GM19452 (cell line): ENCODE data around the gene PREP.

Experiments used
- ATAC-seq: cut with Tn5 transposase; IDR thresholded peaks from one replicate; pipeline ENCODE4 v1.9.1; 2021; ENCODE audit not compliant: unreplicated experiment

PREP gene

DNA sequence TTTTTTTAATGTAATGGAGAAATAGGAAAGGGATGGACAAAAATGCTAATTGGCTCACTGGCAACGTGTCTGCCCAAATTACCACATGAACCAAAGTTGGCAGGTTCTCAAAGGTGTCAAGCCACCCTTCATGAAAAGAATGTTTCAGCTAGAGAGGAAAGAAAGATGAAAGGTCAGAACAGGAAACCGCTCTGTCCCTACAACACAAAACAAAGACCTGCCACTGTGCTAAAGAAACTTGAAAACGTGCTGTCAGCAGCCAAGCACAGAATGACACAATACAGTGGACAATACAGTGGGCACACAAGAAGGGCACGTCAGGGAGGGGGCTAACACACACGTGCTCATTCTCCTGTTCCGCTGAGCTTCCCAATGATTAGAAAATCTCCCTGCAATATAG is 4.9 kb downstream of the PREP start:
- no peak for ATAC-seq

DNA sequence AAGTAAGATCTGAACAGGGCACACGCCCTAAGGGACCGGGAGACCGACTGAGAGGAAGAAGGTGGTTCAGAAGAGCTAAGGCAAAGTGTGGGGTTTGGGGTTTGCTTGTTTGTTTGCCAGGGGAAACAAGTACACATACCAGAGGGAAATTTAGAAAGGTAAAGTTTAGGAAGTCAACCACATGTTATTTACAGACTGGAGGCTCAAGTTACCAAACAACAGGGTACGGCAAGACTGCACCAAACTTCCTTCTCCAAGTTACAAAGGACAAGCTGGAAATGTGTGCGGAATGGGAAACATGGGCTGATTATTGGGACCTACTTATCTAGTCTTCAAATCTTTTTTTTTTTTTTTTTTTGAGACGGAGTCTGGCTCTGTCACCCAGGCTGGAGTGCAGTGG is 11.2 kb downstream of the PREP start:
- no peak for ATAC-seq

DNA sequence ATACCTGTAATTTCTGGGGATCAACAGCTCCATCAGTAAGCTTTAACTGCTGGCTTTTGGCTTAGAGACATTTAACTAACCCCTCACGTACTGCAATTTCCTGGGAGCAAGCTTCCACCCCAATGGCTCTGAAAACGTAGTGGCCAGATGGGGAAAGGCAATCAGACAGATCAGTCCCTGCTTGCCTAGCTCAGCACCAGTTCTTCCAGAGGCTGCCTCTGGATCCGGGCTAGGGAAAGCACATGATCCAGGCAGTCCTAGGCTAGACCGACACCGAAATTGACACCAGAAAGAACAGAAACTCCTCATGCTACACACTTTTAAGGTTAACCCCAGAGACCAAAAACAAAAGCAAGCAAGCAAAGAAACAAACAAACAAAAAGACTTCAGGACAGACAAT is 13.3 kb downstream of the PREP start:
- no peak for ATAC-seq

DNA sequence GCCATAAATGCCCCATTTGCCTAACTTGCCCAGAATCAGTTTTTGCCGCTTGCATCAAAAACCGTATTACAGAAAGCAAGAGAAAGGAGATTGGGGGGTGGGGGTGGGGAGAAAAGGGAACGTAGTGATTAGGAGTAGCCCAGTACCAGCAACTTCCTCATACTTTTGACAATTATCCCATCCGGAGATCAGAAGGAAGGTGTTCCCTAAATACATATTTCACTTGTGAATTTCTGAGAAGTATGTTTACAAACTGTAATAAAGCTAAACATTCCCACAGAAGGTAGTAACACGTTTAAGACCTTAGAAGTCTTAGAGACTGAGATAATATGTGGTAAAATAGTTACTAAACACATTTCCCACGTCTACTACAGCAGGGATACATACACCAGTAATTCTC is 14.5 kb downstream of the PREP start:
- no peak for ATAC-seq

DNA sequence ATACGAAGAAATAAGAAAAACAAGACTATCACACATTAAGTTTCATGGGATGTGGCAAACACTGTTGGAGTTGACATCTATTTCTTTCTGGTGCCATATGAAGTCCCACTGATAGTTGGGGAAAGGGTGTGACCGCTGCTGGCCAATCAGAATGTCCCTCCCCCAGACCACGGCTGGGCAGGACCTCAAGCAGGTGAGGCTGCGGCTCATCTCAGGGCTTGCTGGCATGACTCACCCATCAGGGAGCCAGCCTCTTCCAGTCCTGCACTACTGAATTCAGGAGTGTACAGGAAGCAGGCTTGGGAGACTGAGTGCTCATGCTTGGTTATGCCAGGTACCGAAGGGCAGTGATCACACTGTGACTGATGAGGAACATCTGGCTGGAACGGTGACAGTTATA is 18.9 kb downstream of the PREP start:
- no peak for ATAC-seq

DNA sequence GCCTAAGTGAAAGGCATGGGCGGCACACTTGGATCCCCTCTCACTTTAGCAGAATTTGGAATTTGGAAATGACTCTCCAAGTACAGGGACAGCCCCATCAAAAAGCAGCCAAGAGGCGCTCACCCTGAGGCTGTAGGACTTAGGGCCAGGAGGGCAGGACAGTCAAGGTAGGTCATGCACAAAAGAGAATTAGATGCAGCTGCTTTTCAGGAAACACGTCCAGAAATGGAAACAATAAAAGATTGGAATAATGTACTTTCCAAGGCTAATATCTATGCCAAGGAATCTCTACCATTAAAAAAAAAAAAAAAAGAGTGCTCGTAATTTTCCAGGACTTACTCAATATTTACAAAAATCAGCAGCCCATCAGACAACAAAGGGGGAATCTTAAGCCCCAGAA is 19.9 kb downstream of the PREP start:
- no peak for ATAC-seq

DNA sequence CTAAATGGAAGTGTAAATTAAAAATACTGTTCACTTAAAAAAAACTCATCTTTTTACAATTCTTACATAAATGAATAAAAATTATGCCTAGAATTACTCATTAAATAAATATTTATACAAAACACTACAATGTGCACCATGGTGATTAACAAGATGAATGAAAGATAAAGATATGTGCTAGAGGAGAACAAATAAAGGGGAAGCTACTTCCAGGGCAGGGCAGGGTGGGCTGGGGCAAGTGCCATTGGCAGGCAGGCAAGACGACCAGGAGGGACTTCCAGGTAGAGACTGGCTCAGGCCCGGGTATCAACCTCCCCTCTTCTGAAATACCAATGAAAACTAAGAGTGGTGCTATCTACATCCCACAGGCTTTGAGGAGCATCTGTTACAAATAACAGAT is 20.4 kb downstream of the PREP start:
- no peak for ATAC-seq

DNA sequence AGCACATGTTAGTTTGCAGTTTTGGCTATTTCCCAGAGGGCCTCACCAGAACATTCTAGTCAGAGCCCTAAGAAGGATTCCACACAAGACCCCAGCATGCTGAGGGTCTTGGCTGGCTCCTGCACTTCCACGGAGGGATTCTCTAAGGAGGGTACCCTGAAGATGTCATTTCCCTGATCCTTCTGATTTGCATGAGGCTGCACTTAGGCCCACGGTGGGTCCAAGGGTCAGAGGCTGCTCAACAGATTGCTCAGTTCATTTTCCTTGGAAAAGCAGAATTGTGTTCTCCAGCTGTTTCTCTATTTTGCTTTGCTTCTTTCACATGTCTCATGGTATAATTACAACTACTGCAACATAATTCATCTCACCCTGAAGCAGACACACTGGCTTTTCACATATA is 22.2 kb downstream of the PREP start:
- no peak for ATAC-seq

DNA sequence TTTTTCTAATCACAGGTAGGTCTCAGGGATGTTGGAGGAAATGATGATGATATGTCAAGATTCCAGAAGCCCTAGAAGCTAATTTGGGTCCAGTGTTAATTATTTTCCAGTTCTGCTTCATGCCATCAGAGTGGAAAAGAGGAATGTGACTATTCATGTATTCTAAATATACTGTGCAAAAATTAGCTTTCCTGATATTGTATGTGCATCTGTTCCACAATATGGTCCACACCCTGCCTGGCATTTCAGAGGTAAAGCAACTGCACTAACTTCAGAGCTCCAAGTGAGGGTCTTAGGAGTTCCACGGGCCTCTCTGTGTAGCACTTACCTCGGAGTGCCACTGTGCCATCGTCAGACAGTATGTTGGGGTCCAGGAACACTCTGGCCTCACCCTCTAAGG is 27.1 kb downstream of the PREP start:
- ATAC-seq: no peak

DNA sequence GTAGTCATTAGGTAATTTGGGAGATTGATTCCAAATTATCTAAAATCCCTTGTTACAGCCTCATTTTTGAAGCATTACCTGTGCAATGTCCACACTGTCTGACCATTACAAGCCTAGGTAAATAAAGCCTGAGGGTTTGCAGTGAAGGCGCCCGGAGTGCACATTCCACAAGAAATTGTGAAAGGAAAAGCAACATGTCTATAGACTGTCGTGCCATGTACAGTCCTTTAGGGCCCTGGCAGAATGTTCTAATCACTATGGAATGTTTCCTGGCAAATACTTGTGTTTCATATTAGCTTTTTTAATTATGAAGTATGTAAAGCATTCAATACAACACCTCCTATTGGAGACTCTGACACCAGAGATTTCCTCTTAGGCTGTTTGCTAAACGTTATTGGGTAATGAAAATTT is 28.9 kb downstream of the PREP start:
- ATAC-seq: no peak

DNA sequence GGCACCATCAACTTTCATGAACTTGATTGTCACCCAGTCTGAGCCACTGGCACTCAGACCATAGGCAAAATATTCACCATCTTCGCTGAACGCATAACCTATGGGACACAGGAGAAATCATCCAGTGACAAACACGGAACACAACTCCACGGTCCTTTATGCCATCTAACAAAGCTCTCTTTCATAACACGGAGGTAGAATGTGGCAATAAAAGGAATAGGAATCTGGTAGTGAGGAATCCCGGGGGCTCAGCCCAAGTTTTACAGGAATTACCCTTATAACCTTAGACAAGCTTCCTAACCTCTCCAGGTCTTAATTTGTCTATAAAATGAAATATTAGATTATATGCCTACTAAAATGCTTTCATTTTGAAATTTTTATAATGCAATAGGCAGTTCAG is 29.4 kb downstream of the PREP start:
- ATAC-seq: no peak

DNA sequence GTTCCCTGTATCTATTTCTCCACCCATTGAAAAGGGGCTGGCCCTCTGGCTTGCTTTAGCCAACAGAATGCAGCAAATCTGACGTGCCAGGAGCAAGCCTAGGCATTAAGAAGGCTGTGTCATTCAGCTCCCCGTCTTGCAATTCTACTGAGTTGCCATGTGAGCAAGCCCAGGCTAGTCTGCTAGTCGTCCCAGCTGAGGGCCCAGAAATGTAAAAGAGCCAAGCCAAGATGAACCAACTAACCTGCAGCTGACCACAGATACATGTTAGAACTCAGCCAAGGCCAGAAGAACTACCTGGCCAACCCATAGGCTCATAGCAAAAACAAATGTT is 30.1 kb downstream of the PREP start:
- no peak for ATAC-seq

DNA sequence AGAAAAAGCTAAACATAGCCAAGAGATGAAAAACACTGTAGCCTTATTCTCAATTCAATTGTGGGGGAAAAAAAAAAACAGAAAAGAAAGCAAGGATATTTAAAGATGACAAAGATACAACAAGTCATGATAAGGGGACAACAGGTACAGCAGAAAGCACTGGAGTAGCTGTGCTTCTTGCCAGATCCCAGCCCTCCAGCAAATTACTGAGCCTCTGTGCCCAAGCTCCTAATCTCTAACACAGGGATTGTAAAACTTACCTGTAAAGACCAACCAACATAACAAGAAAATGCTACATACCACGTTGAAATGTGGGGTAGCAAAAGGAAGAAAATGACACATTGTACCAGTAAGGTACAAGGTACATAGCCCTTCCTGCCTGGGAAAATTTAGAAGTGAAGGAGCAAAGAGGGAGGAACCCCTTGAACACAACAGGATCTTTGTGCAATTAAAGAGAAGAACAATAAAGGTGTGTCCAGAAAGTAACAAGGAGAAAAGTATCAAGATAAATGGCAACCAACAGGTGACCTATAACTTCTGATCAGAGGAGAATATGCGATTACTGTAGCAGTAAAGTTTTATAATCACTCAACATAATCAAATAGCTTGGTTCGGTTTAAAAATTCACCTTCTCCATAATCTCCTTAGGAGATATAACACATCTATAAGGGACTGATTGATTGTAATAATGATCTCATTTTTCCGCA is 30.6 kb downstream of the PREP start:
- no peak for ATAC-seq

DNA sequence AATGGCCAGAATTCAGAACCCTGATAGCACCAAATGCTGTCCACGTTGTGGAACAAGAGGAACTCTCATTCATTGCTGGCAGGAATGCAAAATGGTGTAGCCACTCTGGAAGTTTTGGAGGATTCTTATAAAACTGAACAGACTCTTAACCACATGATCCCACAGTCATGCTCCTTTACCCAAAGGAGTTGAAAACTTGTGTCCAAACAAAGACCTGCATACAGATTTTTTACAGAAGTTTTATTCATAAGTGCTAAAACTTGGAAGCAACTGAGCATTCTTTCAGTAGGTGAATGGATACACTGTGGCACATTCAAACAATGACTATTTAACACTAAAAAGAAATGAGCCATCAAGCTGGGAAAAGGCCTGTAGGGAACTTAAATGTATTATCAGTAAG is 32.5 kb downstream of the PREP start:
- ATAC-seq: no peak

DNA sequence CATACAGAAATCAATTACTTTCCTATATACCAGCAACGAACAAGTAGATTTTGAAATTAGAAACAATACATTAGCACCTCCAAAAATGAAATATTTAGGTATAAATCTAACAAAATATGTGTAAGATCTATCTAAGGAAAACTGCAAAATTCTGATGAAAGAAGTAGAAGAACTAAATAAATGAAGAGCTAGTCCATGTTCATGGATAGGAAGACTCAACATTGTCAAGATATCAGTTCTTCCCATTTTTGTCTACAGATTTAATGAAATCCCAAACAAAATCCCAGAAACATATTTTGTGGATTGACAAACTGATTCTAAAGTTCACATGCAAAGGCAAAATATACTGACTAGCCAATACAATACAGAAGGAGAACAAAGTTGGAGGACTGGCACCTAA is 33.7 kb downstream of the PREP start:
- ATAC-seq: no peak

DNA sequence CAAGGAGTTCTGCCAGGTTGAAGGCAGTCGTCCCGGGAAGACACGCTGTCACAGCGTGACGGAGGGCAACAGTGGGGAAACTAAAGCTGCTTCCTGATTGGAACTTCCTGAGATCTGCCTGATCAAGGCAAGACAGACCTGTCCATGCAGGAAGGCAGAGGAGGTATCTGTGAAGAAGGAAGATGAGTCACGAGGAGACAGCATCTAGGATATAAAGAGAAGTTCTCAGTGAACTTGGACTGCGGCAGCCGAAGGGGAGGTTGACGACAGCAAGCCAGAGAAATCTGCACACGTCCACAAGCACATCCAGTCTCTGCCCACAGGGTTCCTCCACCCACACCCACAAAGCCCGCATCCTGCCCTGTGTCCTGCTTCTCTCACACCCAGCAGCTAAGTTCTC is 38.6 kb downstream of the PREP start:
- ATAC-seq: no peak

DNA sequence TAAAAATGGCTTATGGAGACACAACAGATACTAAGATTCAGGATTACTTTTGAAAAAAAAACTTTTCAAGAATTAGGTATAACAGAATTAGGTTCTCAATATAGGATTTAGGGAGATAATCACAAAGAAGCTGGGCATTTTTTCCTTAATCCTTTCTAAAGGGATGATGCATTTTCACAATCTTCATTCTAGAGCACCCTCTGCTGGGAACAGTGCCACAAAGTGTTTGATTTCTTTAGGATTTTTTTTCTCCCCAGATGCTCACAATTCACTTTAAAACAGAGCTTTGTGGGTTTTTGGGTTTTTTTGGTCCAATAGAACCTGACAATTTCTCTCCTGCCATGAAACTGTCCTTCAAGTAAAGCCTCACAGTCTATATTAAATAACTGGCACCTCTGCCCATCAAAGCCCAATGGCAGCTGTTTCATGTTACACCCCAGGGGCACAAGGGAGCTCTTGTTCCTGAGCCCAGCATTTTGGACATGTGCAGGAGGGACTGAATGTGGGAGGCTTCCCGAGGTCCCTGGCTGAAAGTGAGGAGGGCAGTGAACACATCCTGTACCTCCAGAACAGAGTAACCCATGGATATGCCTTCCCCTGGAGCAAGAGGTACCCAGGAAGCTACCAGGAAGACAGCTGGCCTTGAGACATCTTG is 39.7 kb downstream of the PREP start:
- ATAC-seq: no peak

DNA sequence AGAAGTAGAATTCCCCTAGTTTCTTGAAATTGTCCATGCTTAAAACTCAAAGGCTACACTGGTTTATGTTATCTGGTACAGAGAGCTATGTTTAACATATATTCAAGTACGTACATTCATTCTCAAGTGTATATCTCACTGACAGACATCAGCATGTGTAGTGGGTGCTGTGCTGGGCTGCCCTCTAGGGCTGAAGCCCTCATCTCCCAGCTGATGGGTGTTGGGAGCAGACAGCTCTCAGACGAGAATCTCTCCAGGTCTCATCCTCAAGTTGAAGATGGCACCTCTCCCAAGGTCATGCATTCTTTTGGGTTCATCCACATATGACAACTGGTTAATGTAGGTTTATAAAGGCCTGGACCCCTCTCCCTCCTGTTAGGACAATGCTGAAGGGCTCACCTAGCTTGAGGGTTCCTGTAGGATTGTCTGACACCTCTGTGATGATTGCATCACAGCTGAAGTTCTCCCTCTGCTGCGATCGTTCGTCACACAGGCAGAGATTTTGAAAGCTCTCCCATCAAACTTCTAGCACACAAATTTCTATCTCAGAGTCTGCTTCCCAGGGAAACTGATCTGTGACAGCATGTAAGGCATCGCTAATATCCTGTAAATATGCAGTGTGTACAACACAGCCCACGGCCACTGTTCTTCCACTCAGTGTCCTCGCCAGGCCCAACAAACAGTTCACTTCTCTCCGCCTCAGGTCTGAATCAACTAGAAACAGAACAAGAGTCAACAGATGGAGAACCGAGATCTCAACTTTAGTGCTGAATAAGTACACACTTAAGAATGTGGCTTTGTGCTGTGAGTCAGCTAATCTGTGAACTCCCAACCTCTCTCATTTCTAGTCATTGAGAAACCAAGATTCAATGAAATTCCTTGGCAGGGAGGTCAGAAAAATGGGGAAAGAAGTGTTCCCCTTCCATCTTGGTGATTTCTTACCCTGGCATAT is 43.2 kb downstream of the PREP start:
- ATAC-seq: no peak

DNA sequence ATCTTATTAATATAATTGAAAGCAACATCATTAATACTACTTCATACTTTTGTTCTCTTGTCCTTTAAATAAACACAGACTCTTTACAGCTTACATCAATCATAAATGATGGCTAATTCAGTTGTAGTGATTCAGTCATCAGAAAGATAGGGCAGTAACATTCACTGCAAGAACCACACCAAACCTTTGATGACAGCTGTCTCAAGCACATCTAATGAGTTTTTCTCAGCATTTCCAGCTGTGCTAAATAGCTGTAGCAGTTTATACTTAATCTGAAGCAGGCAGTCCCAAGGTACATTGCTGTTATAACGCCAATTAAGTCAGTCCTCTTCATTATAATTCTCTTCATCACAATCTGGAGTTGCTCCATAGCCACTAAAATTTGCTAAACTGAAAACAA is 45.7 kb downstream of the PREP start:
- ATAC-seq: no peak

DNA sequence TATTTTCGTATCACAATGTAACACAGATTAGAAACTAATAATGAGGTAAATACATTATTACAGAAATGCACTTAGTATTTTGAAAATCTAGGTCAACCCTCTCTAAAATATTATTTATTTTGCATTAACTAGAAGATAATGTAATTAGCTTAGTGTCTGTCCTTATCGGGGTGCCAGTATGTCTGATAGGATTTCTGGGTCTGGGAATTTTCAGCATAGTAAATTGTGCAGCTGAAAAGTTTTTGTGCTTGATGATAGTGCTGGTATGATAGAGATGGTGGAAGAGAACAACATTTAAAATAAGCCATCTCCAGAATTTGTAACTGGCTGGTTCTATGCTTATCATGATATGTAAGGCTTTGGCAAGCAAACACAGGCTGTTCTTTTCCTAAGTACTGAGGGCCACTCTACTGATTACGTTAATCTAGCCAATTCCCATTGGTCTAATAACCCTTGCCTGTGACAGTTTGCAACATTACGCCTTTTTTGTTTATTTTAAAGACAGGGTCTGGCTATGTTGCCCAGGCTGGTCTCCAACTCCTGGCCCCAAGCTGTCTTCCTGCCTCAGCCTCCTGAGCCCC is 50.8 kb downstream of the PREP start:
- no peak for ATAC-seq

DNA sequence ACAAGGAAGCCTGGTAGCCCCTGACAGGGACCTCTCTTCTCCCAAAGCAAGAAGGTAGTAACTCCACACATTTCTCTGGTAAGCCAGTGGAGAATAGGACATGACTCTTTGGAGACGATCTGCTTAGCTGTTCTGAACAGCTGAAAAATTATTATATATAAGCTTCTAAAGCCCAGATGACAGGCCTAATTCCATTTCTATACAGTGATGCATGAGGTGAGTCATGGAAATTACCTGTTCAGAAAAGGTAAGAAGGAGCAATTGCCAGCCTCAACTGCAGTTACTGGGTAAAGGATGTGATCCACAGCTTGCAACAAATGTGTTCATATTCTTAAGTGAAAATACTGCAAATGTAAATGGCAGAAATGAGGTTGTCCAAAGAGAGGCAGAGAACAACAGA is 54.0 kb downstream of the PREP start:
- no peak for ATAC-seq

DNA sequence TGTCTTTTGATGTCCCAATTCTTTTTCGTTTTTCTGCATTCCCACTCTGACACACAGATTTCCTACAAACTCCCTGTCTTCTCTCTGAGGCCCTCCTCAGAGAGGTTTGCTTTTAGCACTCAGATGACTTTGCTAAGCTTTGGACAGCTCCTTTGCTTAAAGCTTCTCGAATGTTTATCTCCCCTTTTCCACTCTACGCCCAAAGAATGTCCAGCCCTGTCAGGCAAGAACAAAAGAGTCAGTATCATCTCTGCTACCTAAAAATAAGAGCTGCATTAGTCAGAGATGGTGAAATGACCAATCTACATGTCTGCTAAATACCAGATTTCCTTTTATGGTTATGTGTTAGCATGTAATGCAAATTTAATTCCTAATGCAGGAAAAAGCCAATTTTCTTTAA is 56.8 kb downstream of the PREP start:
- ATAC-seq: no peak
